Measurements from ENCODE around the gene ACAA2.
"Not testable (repeated sequence)": the region's sequence is repeated elsewhere in the genome, so short reads cannot be mapped to it uniquely, and the experiment has no call there.

GRCh38 chr18:49800491-49800890, 12.8 kb downstream of the ACAA2 start:
- TF ChIP-seq CTCF (IDR thresholded peaks at IDR 0.05; ENCODE audit: low read depth, low read length, poor library complexity, severe bottlenecking); EZH2phosphoT487 (IDR thresholded peaks at IDR 0.05; ENCODE audit: borderline replicate concordance, low read length): not testable (repeated sequence)
